IPS-15b (cell line): ENCODE results near the gene IFNLR1.

Experiments
- H3K27me3 ChIP-seq: one replicate; pipeline ENCODE4 v1.6.1; 2013; ENCODE audit warnings: low read length; ENCODE audit not compliant: control insufficient read depth, insufficient read depth
- H3K36me3 ChIP-seq: one replicate; pipeline ENCODE4 v1.6.1; 2013; ENCODE audit warnings: low read length; ENCODE audit not compliant: control insufficient read depth, insufficient read depth
- H3K4me1 ChIP-seq: one replicate; pipeline ENCODE4 v1.6.1; 2013; ENCODE audit warnings: mild to moderate bottlenecking, low read length; ENCODE audit not compliant: control insufficient read depth, insufficient read depth
- H3K4me3 ChIP-seq: one replicate; pipeline ENCODE4 v1.5.1; 2013; ENCODE audit warnings: low read depth, low read length
- H3K9ac ChIP-seq: one replicate; pipeline ENCODE4 v1.6.1; 2013; ENCODE audit warnings: low read depth, mild to moderate bottlenecking, low read length
- H3K9me3 ChIP-seq: one replicate; pipeline ENCODE4 v1.6.1; 2013; ENCODE audit warnings: mild to moderate bottlenecking, low read length; ENCODE audit not compliant: control insufficient read depth, insufficient read depth

IFNLR1 gene

DNA sequence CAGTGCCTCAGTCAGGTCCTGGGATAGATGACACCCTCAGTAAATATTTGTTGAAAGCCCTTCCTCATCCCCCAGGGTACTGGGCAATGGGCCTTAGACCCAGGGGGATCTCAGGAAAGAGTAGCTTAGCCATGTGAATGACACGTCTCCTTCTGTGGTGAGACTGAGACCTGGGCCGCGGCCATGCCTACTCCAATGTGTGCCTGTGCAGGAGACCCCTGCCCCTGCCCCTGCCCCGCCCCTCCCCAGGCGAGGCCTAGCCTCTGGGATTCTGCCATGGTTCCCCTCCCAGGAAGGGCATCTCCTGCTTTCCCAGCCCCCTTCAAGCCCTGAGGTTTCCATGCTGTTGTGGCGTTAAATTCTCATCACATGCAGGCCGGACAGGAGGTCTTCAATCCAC is 82.2 kb downstream of the IFNLR1 start:
- no peak overlapping the region for H3K4me3 ChIP-seq
- no peaks in the 10 kb centered on the region for H3K9me3 ChIP-seq
- no peaks in the 10 kb centered on the region for H3K36me3 ChIP-seq
- H3K4me1 ChIP-seq: no peaks in the 10 kb centered on the region
- no peak overlapping the region for H3K9ac ChIP-seq
- H3K27me3 ChIP-seq: no peaks in the 10 kb centered on the region
